AG04449 (cell line): ENCODE results near the gene COMMD3.
"Not testable (repeated sequence)": the region's sequence is repeated elsewhere in the genome, so short reads cannot be mapped to it uniquely, and the experiment has no call there.

Experiments
- CTCF ChIA-PET: fragments of 350-600 bp; formaldehyde crosslinking; extraction: SDS; loops from one replicate; lab custom pipeline; 2021; ENCODE audit warnings: antibody characterized with exemption; lab: Yijun Ruan, JAX
- POLR2A ChIA-PET: fragments of 400-600, 350-600 bp; formaldehyde crosslinking; extraction: SDS; loops from one replicate; lab custom pipeline; 2020; ENCODE audit warnings: antibody characterized with exemption, inconsistent platforms; lab: Yijun Ruan, JAX
- DNase-seq: peaks from one replicate; pipeline ENCODE4 v3.0.0-alpha.2; 2010; ENCODE audit warnings: low read depth, low spot score
- H3K4me3 ChIP-seq: 2 replicates; pipeline ENCODE4 v1.5.1; 2011; ENCODE audit warnings: low read depth, mild to moderate bottlenecking, control low read depth, low read length
- CTCF ChIP-seq: IDR thresholded peaks from one replicate; pipeline ENCODE4 v1.5.1; 2011; ENCODE audit warnings: mild to moderate bottlenecking, moderate library complexity, low read length, control low read depth, inconsistent platforms; ENCODE audit not compliant: insufficient read depth; ENCODE audit errors: missing control alignments

Gene COMMD3

DNA sequence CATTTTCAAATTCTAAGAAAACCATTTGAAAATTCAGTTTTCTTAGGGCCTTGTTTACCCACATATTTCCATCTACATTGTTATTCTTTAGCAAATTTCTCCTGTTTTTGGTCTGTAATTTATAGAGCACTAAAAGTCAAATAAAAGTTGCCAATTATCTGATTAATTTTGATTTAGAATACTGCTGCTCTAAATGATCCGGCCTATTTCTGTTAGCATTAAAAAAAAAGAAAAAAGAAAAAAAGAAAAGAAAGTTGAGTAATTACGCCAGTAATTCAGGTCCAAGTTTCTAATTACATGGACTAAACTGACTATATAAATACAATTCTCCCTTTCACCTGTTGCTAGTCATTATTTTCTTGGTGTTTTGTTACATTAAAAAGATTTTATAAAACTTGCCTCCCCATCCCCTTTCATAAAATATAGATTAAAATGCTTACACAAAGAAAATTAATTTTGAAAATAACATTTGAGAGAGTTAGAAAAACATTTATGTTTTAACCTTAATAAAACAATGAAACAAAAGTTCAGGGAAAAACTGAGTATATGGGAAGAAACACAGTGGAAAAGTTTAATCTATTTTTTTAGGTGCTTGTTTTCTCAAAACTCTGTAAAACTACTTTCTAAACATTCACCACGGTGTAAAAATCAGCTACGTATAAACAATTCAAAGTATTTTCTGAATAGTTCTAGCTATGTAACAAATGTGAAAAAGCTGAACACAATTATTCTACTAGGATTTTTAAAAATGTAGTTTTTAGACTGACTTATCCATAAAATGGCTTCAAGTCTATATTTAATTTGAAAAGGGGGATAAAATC lies 6.8 kb upstream of the COMMD3 start:
- H3K4me3 ChIP-seq, result no peak overlapping the region
- no peak for TF ChIP-seq CTCF
- CTCF ChIA-PET, result no interaction called here
- no peak for DNase-seq
- POLR2A ChIA-PET, result interaction anchor here (0.5 kb wide), 1 partner anchor 1314 kb away, joined by 3 read pairs; no protein-coding TSS in a partner anchor

DNA sequence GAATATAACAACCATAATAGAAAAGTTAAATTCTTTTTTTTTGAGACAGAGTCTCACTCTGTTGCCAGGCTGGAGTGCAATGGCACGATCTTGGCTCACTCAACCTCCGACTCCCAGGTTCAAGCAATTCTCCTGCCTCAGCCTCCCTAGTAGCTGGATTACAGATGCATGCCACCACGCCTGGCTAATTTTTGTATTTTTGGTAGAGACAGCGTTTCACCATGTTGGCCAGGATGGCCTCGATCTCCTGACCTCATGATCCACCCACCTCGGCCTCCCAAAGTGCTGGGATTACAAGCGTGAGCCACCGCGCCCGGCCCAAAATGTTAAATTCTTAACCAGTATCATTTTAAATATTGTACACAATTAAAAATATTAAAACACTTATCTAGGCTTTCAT lies 6.2 kb upstream of the COMMD3 start:
- POLR2A ChIA-PET, result interaction anchor here (0.5 kb wide), 1 partner anchor 1315 kb away, joined by 3 read pairs; no protein-coding TSS in a partner anchor
- DNase-seq, H3K4me3 ChIP-seq, CTCF ChIA-PET: not testable (repeated sequence)

DNA sequence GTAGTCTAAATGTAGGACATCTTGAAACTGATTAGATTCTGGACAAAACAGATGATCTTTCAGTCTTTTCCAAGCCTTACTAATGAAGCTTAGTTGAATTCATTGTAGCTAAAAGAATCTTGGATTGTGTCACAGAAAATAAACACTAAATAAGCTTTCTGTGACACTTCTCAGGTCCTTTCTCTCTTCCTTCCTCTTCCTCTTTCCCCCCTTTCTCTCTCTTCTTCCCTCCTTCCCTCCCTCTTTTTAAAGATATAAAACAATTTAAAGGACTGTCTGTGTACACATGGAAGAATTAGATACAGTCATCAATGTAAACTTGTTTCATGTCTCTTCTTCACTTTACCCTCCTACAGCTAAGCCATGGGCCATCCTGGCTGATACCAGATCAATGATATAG lies 5.3 kb upstream of the COMMD3 start:
- no peak overlapping the region for H3K4me3 ChIP-seq
- ChIA-PET CTCF (no interaction called here), POLR2A (no interaction called here)
- DNase-seq, result no peak
- TF ChIP-seq CTCF, result no peak

DNA sequence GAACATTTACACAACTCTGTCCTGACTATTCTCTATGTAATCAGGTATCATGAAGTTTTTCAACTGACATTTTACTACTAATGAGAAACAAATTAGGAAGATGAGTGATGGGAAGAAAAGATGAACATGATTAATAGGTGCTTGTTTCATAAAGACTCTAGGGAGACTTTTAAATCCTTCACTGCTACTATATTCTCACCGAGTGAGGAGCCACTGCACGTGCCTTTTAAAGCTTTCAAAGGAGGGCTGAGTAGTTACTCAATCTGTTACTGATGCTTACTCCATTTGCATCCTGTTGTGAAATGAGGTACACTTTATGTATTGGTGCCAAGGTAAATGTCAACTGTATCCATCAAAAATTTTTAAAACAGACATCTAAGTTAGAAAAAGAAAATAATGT lies 1.3 kb upstream of the COMMD3 start:
- no peak for TF ChIP-seq CTCF
- CTCF ChIA-PET, result no interaction called here
- DNase-seq, result no peak
- no peak overlapping the region for H3K4me3 ChIP-seq
- POLR2A ChIA-PET, result interaction anchor here (0.5 to 2.2 kb wide), 2 partner anchors 122 to 510 kb away, joined by 3 to 7 read pairs; no protein-coding TSS in a partner anchor

- TF ChIP-seq CTCF, result no peak
- peak overlapping the region; percentile 74 for H3K4me3 ChIP-seq
- DNase-seq, result no peak
- ChIA-PET CTCF (interaction anchor here (1.2 to 1.4 kb wide), 2 partner anchors 8 to 23 kb away, joined by 3 to 4 read pairs; no protein-coding TSS in a partner anchor), POLR2A (interaction anchor here (0.6 to 2.3 kb wide), 7 partner anchors 10 to 323 kb away, joined by 3 to 16 read pairs (median 6); no protein-coding TSS in a partner anchor)
Observed at GRCh38 chr10:22315455-22316285, 518 bp upstream of the COMMD3 start.

DNA sequence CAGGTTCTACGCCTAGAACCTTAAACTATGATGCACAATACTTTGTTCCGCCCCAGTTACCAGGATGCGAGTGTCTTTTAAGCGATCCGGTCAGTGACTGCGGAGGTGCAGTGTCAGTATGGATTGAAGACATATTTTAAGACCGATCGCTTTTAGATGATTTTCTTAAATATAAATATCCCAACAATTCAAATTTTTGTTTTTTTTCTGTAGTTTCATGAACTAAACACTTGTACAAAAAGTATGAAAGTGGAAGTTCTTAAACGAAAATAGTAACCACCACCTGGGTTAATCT lies 835 bp downstream of the COMMD3 start:
- TF ChIP-seq CTCF, result no peak
- ChIA-PET CTCF (interaction anchor here (0.6 to 1.0 kb wide), 2 partner anchors 23 kb away, joined by 3 read pairs; no protein-coding TSS in a partner anchor), POLR2A (interaction anchor here (1.6 to 2.3 kb wide), 4 partner anchors 9 to 120 kb away, joined by 6 to 16 read pairs (median 9); no protein-coding TSS in a partner anchor)
- DNase-seq, result no peak
- H3K4me3 ChIP-seq, result peak overlapping the region; percentile 74
